RWPE1 (cell line): ENCODE measurements around the gene TMOD3.

Experiments used
- CTCF ChIA-PET: fragments of 350-600 bp; sonication (Branson Sonifier 250); formaldehyde crosslinking; extraction: SDS; loops from one replicate; lab custom pipeline; 2021; lab: Yijun Ruan, JAX
- POLR2A ChIA-PET: fragments of 400-600 bp; formaldehyde crosslinking; extraction: SDS; loops from one replicate; lab custom pipeline; 2020; ENCODE audit warnings: antibody characterized with exemption; ENCODE audit not compliant: low non-redundant PET; lab: Yijun Ruan, JAX
- DNase-seq: peaks from one replicate; pipeline ENCODE4 v3.0.0; 2012; ENCODE audit warnings: low spot score
- H3K27ac ChIP-seq: fragments of 450-650 bp; 2 replicates; pipeline ENCODE4 v1.5.1; 2017
- CTCF ChIP-seq: fragments of 450-650 bp; conservative IDR thresholded peaks from 2 replicates; pipeline ENCODE4 v1.5.1; 2017; ENCODE audit warnings: low read depth, mild to moderate bottlenecking

The TMOD3 gene

DNA sequence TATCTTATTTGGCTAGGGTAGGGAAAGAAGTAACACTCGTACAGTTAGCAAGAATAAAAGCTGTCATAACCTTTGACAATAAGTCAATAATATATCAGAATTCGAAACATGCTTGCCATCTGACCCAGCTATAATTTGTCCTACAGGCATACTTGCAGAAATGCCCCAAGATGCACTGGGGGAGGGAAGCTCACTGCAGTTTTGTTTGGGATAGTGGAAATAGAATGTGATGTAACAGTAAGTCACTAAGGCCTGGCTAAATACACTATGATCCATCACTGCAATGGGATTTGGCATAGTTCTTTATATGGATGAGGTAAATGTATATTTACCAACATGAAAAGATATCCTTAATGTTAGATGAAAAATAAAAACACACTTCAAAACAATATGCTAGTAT lies 25.5 kb upstream of the TMOD3 start:
- ChIA-PET CTCF (interaction anchor here (0.6 kb wide), 1 partner anchor 27 kb away, joined by 4 read pairs; no protein-coding TSS in a partner anchor), POLR2A (no interaction called here)
- no peak for TF ChIP-seq CTCF
- no peak overlapping the region for H3K27ac ChIP-seq
- no peak for DNase-seq

- CTCF ChIA-PET: no interaction called here
- DNase-seq: no peak
- H3K27ac ChIP-seq: no peak overlapping the region
- POLR2A ChIA-PET: no interaction called here
- no peak for TF ChIP-seq CTCF
Measured at GRCh38 chr15:51806123-51806522, 23.3 kb upstream of the TMOD3 start.

GRCh38 chr15:51809457-51809856 lies 20.0 kb upstream of the TMOD3 start:
- ChIA-PET POLR2A (no interaction called here), CTCF (interaction anchor here (1.2 kb wide), 1 partner anchor 33 kb away, joined by 4 read pairs; no protein-coding TSS in a partner anchor)
- no peak overlapping the region for H3K27ac ChIP-seq
- DNase-seq: no peak
- no peak for TF ChIP-seq CTCF

DNA sequence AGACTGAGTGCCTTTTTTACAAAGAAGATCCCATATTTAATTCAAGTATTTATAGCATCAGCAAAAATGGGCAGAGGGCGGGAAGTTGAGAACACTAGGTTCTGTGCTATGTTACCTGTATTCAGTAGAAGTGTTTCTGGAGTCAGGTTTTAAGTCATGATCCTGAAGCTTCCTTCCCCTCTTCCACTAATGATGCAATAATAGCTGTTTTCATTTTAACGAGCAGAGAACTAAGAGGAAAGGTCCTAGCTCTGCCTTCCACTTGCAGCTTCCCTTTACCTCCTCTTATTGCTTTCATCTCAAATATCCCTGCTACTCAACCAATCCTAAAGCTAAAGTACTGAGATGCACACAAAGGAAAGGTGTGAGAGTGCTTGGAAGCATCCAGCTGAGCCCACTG lies 16.9 kb upstream of the TMOD3 start:
- H3K27ac ChIP-seq: no peak overlapping the region
- ChIA-PET CTCF (no interaction called here), POLR2A (no interaction called here)
- no peak for TF ChIP-seq CTCF
- no peak for DNase-seq

DNA sequence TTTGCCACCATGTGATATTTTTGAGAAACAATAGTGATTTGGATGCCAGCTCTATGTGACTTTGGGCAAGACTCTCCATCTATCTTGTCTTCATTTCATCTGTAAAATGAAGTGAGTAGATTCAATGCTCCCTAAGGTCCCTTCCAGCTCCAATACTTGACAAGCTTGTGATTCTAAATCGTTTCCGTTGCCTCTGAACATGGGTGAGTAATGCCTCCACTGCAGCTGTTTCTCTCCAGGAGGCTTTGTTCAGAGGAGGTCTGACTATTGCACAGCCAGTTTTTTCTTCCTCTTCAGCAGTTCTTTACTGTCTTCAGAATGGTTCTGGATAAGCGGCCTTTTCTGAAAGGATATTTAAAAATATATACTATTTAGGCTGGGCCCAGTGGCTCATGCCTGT lies 14.8 kb upstream of the TMOD3 start:
- ChIA-PET CTCF (no interaction called here), POLR2A (no interaction called here)
- DNase-seq: no peak
- no peak overlapping the region for H3K27ac ChIP-seq
- TF ChIP-seq CTCF: no peak

GRCh38 chr15:51816611-51817010 lies 12.8 kb upstream of the TMOD3 start:
- ChIA-PET CTCF (interaction anchor here (0.5 to 0.6 kb wide), 2 partner anchors 39 to 206 kb away, joined by 3 to 5 read pairs; no protein-coding TSS in a partner anchor), POLR2A (no interaction called here)
- H3K27ac ChIP-seq: no peak overlapping the region
- no peak for TF ChIP-seq CTCF
- DNase-seq: no peak
